Stimulated activated memory B cell treated with anti-CD40 and anti-IgM and Interleukin-4, amounts not matched to agents 10 μg/mL and 1 μg/mL and 100 μg/mL, for 72 hours (primary cell): ENCODE measurements around the gene CST4.
"Not testable (repeated sequence)": the region's sequence is repeated elsewhere in the genome, so short reads cannot be mapped to it uniquely, and the experiment has no call there.

Experiments
- ATAC-seq: fragments of 150-1000 bp; cut with Tn5 transposase; 2 replicates; pipeline ENCODE4 v1.10.0; 2021
- H3K27ac Mint-ChIP-seq: one replicate; pipeline ENCODE4 v1.8.0; 2022; ENCODE audit warnings: mild to moderate bottlenecking, mixed read lengths
- H3K27me3 Mint-ChIP-seq: one replicate; pipeline ENCODE4 v1.8.0; 2022; ENCODE audit warnings: mixed read lengths
- H3K36me3 Mint-ChIP-seq: one replicate; pipeline ENCODE4 v1.8.0; 2022; ENCODE audit warnings: mixed read lengths
- H3K4me1 Mint-ChIP-seq: one replicate; pipeline ENCODE4 v1.8.0; 2022; ENCODE audit warnings: mixed read lengths
- H3K4me3 Mint-ChIP-seq: one replicate; pipeline ENCODE4 v1.8.0; 2022; ENCODE audit warnings: mild to moderate bottlenecking, moderate library complexity, mixed read lengths
- H3K9me3 Mint-ChIP-seq: one replicate; pipeline ENCODE4 v1.8.0; 2022; ENCODE audit warnings: mixed read lengths

Gene CST4

GRCh38 chr20:23695068-23695395 is 6.2 kb upstream of the CST4 start:
- H3K27ac Mint-ChIP-seq, ATAC-seq, H3K36me3 Mint-ChIP-seq, H3K4me1 Mint-ChIP-seq, H3K9me3 Mint-ChIP-seq, H3K27me3 Mint-ChIP-seq, H3K4me3 Mint-ChIP-seq: not testable (repeated sequence)

GRCh38 chr20:23694178-23695067 is 5.6 kb upstream of the CST4 start:
- H3K27ac Mint-ChIP-seq, ATAC-seq, H3K27me3 Mint-ChIP-seq, H3K4me3 Mint-ChIP-seq, H3K9me3 Mint-ChIP-seq, H3K36me3 Mint-ChIP-seq, H3K4me1 Mint-ChIP-seq: not testable (repeated sequence)

GRCh38 chr20:23692725-23693619 is 4.1 kb upstream of the CST4 start:
- ATAC-seq, H3K36me3 Mint-ChIP-seq, H3K4me3 Mint-ChIP-seq, H3K9me3 Mint-ChIP-seq, H3K27me3 Mint-ChIP-seq, H3K4me1 Mint-ChIP-seq, H3K27ac Mint-ChIP-seq: not testable (repeated sequence)

- Mint-ChIP-seq H3K27ac (no peak overlapping the region), H3K9me3 (no peaks in the 10 kb centered on the region), H3K36me3 (no peaks in the 10 kb centered on the region), H3K4me1 (no peaks in the 10 kb centered on the region), H3K27me3 (no peaks in the 10 kb centered on the region), H3K4me3 (no peak overlapping the region)
- no peak for ATAC-seq
Measured at GRCh38 chr20:23691675-23692074, 2.8 kb upstream of the CST4 start.

GRCh38 chr20:23690581-23690980 is 1.7 kb upstream of the CST4 start:
- Mint-ChIP-seq H3K27me3 (peaks cover 1% of the 10 kb centered on the region), H3K4me1 (no peaks in the 10 kb centered on the region), H3K9me3 (no peaks in the 10 kb centered on the region), H3K27ac (no peak overlapping the region), H3K36me3 (no peaks in the 10 kb centered on the region), H3K4me3 (no peak overlapping the region)
- ATAC-seq: no peak

GRCh38 chr20:23689399-23689690 is 507 bp upstream of the CST4 start:
- H3K27ac Mint-ChIP-seq: no peak overlapping the region
- no peaks in the 10 kb centered on the region for H3K4me1 Mint-ChIP-seq
- no peaks in the 10 kb centered on the region for H3K36me3 Mint-ChIP-seq
- H3K27me3 Mint-ChIP-seq: peaks cover 7% of the 10 kb centered on the region
- H3K9me3 Mint-ChIP-seq: no peaks in the 10 kb centered on the region
- ATAC-seq: no peak
- H3K4me3 Mint-ChIP-seq: no peak overlapping the region

- no peaks in the 10 kb centered on the region for H3K4me1 Mint-ChIP-seq
- no peaks in the 10 kb centered on the region for H3K9me3 Mint-ChIP-seq
- no peak overlapping the region for H3K4me3 Mint-ChIP-seq
- ATAC-seq: no peak
- H3K27me3 Mint-ChIP-seq: peaks cover 7% of the 10 kb centered on the region
- no peaks in the 10 kb centered on the region for H3K36me3 Mint-ChIP-seq
- H3K27ac Mint-ChIP-seq: no peak overlapping the region
Measured at GRCh38 chr20:23687986-23688385, 852 bp downstream of the CST4 start.

- Mint-ChIP-seq H3K27ac (no peak overlapping the region), H3K4me3 (no peak overlapping the region), H3K9me3 (no peaks in the 10 kb centered on the region), H3K4me1 (no peaks in the 10 kb centered on the region), H3K36me3 (no peaks in the 10 kb centered on the region), H3K27me3 (peaks cover 8% of the 10 kb centered on the region)
- ATAC-seq: no peak
Measured at GRCh38 chr20:23686046-23686750, 2.6 kb downstream of the CST4 start.

- H3K27me3 Mint-ChIP-seq: peaks cover 15% of the 10 kb centered on the region
- H3K4me1 Mint-ChIP-seq, ATAC-seq, H3K4me3 Mint-ChIP-seq, H3K36me3 Mint-ChIP-seq, H3K9me3 Mint-ChIP-seq, H3K27ac Mint-ChIP-seq: not testable (repeated sequence)
Measured at GRCh38 chr20:23685529-23685896, 3.3 kb downstream of the CST4 start.

- Mint-ChIP-seq H3K9me3 (no peaks in the 10 kb centered on the region), H3K27ac (no peak overlapping the region), H3K4me1 (no peaks in the 10 kb centered on the region), H3K36me3 (no peaks in the 10 kb centered on the region), H3K27me3 (peaks cover 19% of the 10 kb centered on the region), H3K4me3 (no peak overlapping the region)
- no peak for ATAC-seq
Measured at GRCh38 chr20:23684261-23684660, 4.6 kb downstream of the CST4 start.

- Mint-ChIP-seq H3K4me1 (no peaks in the 10 kb centered on the region), H3K27me3 (peaks cover 24% of the 10 kb centered on the region), H3K36me3 (no peaks in the 10 kb centered on the region), H3K27ac (no peak overlapping the region), H3K4me3 (no peak overlapping the region), H3K9me3 (no peaks in the 10 kb centered on the region)
- no peak for ATAC-seq
Measured at GRCh38 chr20:23683807-23684206, 5.0 kb downstream of the CST4 start.

GRCh38 chr20:23683281-23683680 is 5.6 kb downstream of the CST4 start:
- ATAC-seq: no peak
- Mint-ChIP-seq H3K4me3 (no peak overlapping the region), H3K27ac (no peak overlapping the region), H3K27me3 (peaks cover 26% of the 10 kb centered on the region), H3K4me1 (no peaks in the 10 kb centered on the region), H3K36me3 (no peaks in the 10 kb centered on the region), H3K9me3 (no peaks in the 10 kb centered on the region)

- Mint-ChIP-seq H3K9me3 (no peaks in the 10 kb centered on the region), H3K4me1 (no peaks in the 10 kb centered on the region), H3K27ac (no peak overlapping the region), H3K27me3 (peaks cover 21% of the 10 kb centered on the region), H3K4me3 (no peak overlapping the region), H3K36me3 (no peaks in the 10 kb centered on the region)
- ATAC-seq: no peak
Measured at GRCh38 chr20:23680146-23680545, 8.7 kb downstream of the CST4 start.

GRCh38 chr20:23679133-23680092 is 9.4 kb downstream of the CST4 start:
- ATAC-seq: no peak

GRCh38 chr20:23673209-23673608 is 15.6 kb downstream of the CST4 start:
- Mint-ChIP-seq H3K27me3 (no peaks in the 10 kb centered on the region), H3K27ac (no peak overlapping the region), H3K9me3 (peaks cover 4% of the 10 kb centered on the region), H3K4me3 (no peak overlapping the region), H3K36me3 (no peaks in the 10 kb centered on the region), H3K4me1 (no peaks in the 10 kb centered on the region)
- no peak for ATAC-seq

More at GRCh38 chr20:23679133-23680092, 9.4 kb downstream of the CST4 start:
- Mint-ChIP-seq H3K36me3 (no peaks in the 10 kb centered on the region), H3K9me3 (no peaks in the 10 kb centered on the region), H3K27ac (no peak overlapping the region), H3K4me3 (no peak overlapping the region), H3K27me3 (peaks cover 19% of the 10 kb centered on the region), H3K4me1 (no peaks in the 10 kb centered on the region)
